ENCODE measurements around the gene MCEE.
A peak's percentile ranks its signal among the peaks of the same experiment; 100 is the strongest.
"Not testable (repeated sequence)": the region's sequence is repeated elsewhere in the genome, so short reads cannot be mapped to it uniquely, and the experiment has no call there.

MCEE gene

DNA sequence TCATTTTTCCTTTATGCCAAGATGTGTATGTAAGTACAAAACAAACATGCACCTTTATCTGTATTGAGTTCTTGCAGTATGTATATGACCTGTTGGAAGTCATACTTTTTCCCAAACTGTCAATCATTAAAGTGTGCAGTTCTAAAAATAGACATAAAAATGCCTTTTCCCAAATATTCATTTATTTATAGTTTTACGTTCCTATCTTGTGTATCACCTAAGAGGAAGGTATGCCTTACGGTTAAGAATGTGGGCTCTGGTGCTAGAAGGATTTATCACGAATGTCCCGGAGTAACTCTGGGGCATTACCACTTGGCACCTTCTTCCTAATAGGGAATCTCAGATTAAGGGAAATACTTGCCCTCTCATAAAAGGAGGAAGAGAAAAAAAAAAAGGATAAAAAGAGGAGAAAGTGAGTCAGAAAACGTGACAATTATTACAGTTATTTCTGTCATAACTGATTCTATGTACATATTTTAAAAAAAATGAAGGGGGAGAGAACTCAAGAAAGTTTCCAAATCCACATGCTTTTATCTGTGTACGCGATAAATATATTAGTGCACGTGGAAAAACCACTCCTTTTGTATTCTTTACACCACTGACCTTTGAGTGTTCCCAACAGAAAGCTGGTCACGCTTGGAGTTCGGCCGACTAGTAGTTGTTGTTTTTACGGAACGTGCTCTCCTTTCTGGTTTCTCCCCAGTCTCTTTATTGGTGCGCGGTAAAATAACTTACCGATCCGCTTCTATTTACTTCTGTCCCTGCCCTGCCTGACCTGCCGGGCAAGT, 721 bp downstream of the MCEE start:
- no peak for DNase-seq (ENCODE audit: extremely low read depth in 1 of 2, low read depth in 1 of 2)

DNA sequence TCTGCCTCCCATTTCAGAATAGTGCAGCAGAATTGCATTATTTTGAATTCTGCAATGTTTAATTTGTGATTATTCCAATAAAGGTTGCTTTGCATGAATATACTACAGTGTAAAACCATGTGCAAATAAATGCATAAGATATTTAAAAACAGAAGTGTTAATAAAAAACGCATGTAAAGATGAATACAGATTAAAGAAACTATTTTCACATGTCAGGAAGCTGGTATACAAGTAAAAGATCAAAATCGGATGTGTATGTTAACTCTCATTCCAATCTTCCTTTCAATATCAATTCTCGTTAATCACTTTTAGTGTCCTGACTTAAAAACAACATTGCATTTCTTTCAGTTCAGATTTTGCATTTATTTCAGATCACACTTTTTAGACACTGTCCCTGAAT, 3.1 kb downstream of the MCEE start:
- DNase-seq (ENCODE audit: extremely low read depth in 1 of 2, low read depth in 1 of 2), result no peak

DNA sequence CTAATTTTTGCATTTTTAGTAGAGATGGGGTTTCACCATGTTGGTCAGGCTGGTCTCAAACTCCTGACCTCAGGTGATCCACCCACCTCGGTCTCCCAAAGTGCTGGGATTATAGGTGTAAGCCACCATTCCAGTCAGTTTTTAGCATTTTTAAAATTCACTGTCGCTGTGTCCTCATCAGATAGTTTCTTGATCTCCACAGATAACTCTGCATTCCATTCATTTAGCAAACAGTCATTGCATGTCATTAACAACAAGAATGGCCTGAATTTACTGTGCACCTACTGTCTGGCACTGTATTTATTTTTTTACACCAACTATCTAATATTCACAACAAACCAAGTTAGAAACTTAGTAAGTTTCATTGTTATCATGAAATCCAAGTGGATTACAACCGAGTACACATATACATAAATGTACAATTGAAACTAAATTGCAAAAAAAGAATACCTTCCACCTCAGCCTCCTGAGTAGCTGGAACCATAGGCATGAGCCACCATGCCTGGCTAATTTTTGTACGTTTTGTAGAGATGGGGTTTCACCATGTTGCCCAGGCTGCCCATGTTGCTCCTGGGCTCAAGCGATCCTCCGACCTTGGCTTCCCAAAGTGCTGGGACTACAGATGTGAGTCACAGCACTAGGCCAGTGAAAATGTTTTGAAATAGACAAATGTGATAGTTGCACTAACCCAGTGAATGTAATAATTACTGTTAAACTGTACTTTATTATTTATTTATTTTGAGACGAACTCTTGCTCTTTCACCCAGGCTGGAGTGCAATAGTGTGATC, 4.3 kb downstream of the MCEE start:
- no peak for DNase-seq (ENCODE audit: extremely low read depth in 1 of 2, low read depth in 1 of 2)

DNA sequence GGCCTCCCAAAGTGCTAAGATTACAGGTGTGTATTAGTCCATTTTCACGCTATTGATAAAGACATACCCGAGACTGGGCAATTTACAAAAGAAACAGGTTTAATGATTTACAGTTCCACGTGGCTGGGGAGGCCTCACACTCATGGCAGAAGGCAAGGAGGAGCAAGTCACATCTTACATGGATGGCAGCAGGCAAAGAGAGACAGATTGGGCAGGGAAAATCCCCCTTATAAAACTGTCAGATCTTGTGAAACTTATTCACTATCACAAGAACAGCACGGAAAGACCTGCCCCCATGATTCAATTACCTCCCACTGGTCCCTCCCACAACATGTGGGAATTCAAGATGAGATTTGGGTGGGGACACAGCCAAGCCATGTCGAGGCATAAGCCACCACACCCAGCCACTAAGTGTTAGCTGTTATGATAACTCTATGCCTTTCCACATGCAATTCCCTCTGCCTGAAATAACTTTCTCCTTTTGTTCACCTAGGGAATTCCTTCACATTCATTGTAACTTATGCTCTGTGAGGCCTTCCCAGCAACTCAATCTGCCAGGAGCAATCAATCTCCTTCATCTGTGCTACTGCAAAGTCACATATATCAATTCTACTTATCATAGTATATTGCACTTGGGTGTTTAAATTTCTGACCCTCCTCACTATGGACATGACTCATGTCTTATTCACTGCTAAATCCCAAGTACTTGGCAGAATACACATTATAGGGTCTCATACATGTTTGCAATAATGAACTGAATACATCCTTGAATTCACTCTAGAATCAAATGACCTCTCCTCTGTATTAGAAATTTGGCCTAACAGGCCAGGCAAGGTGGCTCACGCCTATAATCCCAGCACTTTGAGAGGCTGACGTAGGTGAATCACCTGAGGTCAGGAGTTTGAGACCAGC, 7.4 kb downstream of the MCEE start:
- DNase-seq (ENCODE audit: extremely low read depth in 1 of 2, low read depth in 1 of 2), result no peak

DNA sequence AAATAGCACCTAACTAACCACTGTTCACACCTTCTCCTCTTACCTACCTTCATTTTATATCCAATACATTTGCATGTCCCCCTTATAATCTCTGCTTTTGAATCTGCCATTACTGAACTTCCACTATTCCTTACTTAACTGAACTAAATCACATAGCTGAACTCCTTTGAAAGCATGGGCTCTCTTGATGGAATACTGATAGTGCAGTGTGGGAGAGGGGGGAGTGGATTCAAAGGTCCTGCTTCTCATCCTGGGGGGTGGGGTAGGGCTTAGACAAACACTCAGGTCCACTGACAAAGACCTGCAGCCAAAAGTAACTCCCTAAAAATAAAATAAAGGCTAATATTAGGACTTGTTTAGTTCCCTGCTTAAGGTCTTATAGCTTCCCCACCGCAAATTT, 8.6 kb downstream of the MCEE start:
- no peak for DNase-seq (ENCODE audit: extremely low read depth in 1 of 2, low read depth in 1 of 2)

DNA sequence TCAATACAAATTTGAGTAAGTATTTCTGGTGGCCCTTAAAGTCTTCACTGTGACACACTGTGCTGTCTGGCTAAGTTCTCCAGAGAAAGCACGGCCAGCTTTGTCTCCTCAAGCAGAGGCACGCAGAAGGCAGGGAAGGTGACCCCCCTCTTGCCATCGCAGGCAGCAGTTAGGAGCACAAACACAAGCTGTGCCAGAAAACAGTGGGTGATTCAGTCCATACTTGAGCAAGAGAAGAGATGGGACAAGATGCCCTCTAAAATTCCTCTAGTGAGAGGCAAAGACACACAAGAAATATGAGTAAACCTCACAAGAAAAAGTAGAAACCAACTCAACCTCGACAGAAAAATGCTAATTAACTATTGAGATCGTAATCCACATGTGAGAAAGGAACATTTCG, 9.8 kb downstream of the MCEE start:
- DNase-seq (ENCODE audit: extremely low read depth in 1 of 2, low read depth in 1 of 2), result no peak

DNA sequence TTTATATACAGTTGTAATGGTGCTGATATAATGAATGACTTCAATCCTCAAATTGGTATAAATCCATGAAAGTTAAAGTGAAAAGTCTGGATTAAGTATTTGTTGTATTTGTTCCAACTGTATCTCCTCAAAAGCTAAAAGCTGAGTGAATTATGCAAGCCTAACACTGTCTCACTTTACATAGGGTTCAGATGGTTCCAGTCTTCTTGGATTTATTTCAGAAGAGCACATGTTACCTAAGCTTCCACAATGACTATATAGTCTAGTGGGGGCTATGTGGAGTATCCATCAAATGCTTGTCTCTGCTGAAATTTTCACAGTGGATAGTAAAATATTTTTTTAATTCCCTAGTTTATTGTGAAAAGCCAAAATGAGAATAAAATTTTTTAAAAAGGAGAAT, 13.0 kb downstream of the MCEE start:
- no peak for DNase-seq (ENCODE audit: extremely low read depth in 1 of 2, low read depth in 1 of 2)

DNA sequence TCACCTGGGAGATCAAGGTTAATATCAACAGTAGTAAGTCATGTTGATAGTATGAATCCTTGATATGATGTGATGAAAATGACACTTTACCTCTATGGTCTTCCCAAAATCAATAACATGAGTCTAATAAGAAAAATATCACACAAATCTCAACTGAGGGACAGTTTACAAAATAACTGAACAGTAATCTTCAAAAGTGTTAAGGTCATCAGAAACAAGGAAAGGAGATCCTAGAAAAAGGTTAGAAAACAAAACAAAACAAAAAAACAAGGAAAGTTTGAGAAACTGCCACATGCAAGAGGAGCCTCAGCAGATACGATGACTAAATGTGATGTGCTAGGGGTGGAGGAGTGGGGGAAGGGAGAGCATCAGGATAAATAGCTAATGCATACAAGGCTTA, 16.2 kb downstream of the MCEE start:
- DNase-seq (ENCODE audit: extremely low read depth in 1 of 2, low read depth in 1 of 2), result no peak

DNA sequence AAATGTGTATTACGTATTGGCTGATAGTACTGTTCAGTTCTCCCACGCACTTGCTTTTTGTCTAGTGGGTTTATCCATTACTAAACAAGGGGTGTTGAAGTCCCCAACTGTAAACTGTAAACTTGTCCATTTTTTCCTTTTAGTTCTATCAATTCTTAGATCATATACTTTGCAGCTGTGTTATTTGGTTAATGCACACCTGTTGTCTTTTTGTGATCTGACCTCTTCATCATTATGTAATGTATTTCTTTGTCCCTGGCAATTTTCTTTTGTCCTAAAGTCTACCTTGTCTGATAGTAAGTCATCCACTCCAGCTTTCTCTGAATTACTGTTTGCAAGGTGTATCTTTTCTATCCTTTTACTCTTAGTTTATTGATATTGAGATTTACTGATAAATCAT, 21.9 kb downstream of the MCEE start:
- no peak for DNase-seq (ENCODE audit: extremely low read depth in 1 of 2, low read depth in 1 of 2)

DNA sequence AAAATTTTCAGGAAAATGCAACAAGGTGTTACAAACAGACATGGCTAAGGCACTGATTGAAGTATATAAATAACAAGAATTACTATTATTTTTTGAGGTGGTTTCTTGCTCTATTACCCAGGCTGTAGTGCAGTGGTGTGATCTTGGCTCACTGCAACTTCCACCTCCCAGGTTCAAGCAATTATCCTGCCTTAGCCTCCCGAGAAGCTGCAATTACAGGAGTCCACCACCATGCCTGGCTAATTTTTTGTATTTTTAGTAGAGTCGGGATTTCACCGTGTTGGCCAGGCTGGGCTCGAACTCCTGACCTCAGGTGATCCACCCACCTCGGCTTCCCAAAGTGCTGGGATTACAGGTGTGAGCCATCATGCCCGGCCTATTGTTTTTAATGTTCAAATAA, 23.6 kb downstream of the MCEE start:
- DNase-seq (ENCODE audit: extremely low read depth in 1 of 2, low read depth in 1 of 2), result not testable (repeated sequence)

DNA sequence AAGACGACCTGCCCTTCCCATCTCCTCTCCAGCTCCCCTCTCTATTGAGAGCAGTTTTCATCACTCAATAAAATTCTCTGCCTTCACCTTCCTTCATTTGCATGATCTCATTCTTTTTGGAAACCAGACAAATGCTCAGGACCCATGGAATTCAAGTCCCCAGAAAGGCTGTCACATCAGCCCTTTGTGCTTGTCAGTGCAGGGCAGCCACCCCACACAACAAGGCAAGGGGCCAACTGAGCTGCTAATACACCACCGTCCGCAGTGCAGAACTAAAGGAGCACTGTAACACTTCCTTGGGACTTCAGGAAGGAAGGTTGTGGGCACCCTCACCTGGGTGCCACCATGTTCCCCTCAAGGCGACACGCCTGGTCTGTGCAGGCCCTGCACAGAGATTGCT, 26.2 kb downstream of the MCEE start:
- DNase-seq (ENCODE audit: extremely low read depth in 1 of 2, low read depth in 1 of 2), result no peak

DNA sequence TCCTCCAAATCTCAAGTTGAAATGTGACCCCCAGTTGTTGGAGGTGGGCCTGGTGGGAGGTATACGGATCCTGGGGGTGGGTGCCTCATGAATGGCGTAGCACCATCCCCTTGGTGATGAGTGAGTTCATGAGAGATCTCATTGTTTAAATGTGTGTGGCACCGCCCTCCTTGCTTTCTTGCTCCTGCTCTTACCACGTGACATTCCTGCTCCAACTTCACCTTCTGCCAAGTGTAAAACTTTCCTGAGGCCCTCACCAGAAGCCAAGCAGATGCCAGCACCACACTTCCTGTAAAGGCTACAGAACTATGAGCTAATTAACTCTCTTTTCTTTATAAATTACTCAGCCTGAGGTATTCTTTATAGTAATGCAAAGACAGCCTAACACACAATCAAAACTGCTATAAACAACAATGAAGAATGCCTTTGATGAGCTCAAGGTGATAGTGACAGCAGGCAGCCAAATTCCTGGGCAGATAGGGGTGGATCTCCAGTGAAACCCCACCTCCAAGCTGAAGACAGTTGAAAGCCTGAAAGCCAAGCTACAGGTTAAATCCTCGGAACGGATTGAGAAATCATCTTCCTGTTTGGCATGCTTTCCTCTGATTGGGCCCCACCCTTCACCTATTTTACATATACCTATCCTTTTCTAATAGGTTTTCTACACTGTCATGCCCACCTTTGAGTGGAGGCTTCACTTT, 26.9 kb downstream of the MCEE start:
- no peak for DNase-seq (ENCODE audit: extremely low read depth in 1 of 2, low read depth in 1 of 2)

DNA sequence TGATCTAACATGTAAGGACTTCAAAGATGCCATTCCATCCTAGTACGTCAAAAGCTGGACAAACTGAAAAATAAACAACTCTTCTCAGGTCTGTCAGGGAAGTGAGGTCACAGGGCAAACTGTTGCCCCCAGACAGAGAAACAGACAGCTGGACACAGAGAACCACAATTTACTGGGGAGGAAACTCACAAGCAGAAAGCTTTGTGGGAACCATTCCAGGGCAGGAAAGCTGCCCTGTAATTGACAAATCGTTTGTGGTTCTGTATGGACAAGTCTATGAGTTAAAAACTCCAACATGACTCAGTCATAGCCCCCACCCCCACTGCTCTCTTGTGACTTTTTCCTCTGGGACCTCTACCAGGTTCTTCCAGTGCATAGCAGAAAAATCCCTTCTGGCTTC, 28.4 kb downstream of the MCEE start:
- DNase-seq (ENCODE audit: extremely low read depth in 1 of 2, low read depth in 1 of 2), result no peak

DNA sequence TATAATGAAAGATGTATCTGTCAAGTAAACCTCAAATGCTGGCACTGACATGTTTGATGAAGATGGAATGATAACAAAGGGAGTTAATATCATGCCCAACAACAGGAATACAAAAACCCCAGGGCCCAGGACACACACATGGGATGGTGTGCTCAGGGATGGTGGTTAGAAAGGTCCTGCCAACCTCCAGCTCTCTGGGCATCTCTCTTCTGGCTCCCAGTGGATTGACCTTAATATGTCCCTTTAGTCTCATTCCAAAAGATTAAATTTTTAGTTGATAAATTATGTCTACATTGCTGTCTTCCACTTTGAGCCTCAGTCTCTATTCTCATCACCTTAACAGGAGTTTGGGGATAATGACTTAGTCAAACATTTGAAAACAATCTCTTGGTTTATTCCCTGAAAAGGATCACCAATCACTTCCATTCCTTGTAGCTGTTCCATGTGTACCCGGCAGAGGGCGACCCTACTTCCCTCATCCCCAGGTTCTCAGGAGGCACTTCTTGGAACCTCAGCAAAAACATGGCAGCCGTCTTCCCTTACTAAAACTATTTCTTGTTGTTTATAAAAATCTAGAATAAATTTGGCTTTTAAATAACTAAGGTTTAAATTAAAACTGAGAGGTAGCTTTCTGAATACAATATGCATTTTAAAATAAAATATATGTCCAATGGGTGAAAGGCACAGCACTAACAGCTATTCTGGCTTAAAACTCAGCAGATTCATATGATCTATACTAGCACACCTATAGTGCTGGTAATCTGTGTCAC, 29.6 kb downstream of the MCEE start:
- DNase-seq (ENCODE audit: extremely low read depth in 1 of 2, low read depth in 1 of 2), result peak in 1 of 2 donors; percentile 22

DNA sequence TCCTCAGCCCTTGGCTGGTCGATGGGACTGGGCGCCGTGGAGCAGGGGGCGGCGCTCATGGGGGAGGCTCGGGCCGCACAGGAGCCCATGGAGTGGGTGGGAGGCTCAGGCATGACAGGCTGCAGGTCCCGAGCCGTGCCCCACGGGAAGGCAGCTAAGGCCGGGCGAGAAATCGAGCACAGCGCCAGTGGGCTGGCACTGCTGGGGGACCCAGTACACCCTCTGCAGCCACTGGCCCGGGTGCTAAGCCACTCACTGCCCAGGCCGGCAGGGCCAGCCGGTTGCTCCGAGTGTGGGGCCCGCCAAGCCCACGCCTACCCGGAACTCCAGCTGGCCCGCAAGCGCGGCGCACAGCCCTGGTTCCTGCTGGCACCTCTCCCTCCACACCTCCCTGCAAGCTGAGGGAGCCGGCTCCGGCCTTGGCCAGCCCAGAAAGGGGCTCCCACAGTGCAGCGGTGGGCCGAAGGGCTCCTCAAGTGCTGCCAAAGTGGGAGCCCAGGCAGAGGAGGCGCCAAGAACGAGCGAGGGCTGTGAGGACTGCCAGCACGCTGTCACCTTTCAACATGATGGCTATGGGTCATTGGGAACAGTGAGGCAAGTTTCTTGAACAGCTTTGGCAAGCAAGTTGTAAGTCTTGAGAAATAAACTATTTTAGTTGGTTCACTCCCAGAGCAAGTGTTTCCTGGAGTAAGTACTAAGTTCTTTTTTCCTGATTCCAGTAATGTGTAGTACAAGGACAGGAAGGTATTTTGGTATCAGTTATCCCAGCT, 37.4 kb downstream of the MCEE start:
- not testable (repeated sequence) for DNase-seq (ENCODE audit: extremely low read depth in 1 of 2, low read depth in 1 of 2)

DNA sequence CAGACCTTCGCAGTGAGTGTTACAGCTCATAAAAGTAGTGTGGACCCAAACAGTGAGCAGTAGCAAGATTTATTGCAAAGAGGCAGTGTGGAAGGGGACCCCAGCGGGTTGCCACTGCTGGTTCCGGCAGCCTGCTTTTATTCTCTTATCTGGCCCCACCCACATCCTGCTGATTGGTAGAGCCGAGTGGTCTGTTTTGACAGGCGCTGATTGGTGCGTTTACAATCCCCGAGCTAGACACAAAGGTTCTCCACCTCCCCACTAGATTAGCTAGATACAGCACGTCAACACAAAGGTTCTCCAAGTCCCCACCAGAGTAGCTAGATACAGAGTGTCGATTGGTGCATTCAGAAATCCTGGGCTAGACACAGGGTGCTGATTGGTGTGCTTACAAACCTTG, 38.2 kb downstream of the MCEE start:
- not testable (repeated sequence) for DNase-seq (ENCODE audit: extremely low read depth in 1 of 2, low read depth in 1 of 2)

DNA sequence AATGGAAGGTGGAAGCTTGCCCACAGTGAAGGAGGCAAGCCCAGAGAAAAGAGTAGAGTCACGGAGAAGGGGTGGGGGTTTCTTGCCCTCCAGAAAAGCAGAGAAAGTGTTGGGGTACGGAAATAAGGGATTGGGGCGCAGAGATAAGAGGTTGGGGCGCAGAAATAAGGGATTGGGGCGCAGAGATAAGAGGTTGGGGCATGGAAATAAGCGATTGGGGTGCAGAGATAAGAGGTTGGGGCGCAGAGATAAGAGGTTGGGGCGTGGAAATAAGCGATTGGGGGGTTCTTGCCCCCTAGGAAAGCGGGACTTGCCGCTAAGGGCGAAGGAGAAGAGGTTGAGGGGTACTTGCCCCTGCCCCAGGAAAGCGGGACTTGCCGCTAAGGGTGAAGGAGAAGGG, 40.6 kb downstream of the MCEE start:
- not testable (repeated sequence) for DNase-seq (ENCODE audit: extremely low read depth in 1 of 2, low read depth in 1 of 2)

DNA sequence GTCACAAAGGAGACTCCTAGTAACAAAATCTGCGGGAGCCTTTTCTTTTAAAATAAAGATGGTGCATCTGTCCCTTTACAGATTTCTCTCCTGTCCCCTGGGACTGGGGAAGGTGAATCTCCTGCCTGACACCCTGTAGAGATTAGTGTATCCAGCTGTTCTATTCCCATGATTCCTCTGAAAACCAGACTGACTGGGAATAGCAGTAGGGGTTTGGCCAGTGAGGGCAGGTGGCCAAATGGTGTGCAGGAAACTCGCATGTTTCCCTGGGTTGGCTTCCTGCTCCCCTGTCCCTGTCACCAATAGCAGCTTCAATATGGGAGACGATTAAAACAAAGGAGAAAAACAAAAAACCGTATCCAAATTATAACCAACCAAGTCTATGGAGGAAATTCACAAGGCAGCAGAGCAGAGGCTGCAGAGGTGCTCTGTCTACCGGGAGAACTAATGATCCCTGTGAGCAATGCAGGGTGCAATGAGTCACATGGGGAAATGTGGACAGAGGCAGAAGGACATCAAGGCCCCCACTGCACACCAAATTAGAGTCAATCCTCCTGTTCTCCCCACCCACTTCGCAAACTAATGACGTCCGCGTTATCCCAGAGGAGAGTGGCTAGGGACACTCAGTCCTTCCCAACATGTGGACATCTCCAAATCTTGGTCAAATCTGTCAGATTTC, 44.6 kb downstream of the MCEE start:
- not testable (repeated sequence) for DNase-seq (ENCODE audit: extremely low read depth in 1 of 2, low read depth in 1 of 2)
